HCT116 (cell line): ENCODE results near the gene TSPO.
A peak's percentile ranks its signal among the peaks of the same experiment; 100 is the strongest.

ENCODE experiments used
- EZH2phosphoT487 ChIP-seq: fragments of 200-600 bp; IDR thresholded peaks from 2 replicates; pipeline ENCODE4 v1.6.1; 2018; ENCODE audit warnings: antibody characterized with exemption, borderline replicate concordance
- TCF7L2 ChIP-seq: IDR thresholded peaks from 2 replicates; pipeline ENCODE4 v1.7.0; 2011; ENCODE audit warnings: borderline replicate concordance, inconsistent platforms; ENCODE audit not compliant: insufficient read depth, insufficient read length; ENCODE audit errors: extremely low read depth
- YY1 ChIP-seq: IDR thresholded peaks from 2 replicates; pipeline ENCODE4 v1.6.1; 2011; ENCODE audit warnings: low read length, low read depth, moderate library complexity, mild to moderate bottlenecking; ENCODE audit not compliant: insufficient replicate concordance; ENCODE audit errors: extremely low read depth
- TF ChIP-seq, protein P1 (sequence below): IDR thresholded peaks from 2 replicates; pipeline ENCODE4 v1.6.1; 2012

GRCh38 chr22:43110927-43111623, 40.3 kb upstream of the TSPO start:
- TF ChIP-seq TCF7L2: no peak
- TF ChIP-seq YY1: peak; percentile 47
- TF ChIP-seq, protein P1, sequence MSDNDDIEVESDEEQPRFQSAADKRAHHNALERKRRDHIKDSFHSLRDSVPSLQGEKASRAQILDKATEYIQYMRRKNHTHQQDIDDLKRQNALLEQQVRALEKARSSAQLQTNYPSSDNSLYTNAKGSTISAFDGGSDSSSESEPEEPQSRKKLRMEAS: peak; percentile 80
- no peak for TF ChIP-seq EZH2phosphoT487
